GM23338 (cell line): ENCODE data around the gene ARHGDIA. TPM values are rescaled to one million over a fixed set of nuclear protein-coding genes. Genes with fewer than 3 reads are reported as not detected.

Source experiments
- ATAC-seq: fragments of 200-7000 bp; cut with Tn5 transposase; 3 replicates; pipeline ENCODE4 v1.9.1; 2020
- DNase-seq: peaks from one replicate; pipeline ENCODE4 v3.0.0-alpha.2; 2015; ENCODE audit warnings: low spot score
- H2AFZ ChIP-seq: fragments of 200-600 bp; sonication (generic); 2 replicates; pipeline ENCODE4 v1.8.0; 2016; ENCODE audit warnings: antibody characterized with exemption, mild to moderate bottlenecking, moderate library complexity
- H3F3A ChIP-seq: fragments of 200-600 bp; sonication (generic); replicated peaks from 2 replicates; pipeline ENCODE4 v1.8.0; 2017; ENCODE audit warnings: antibody characterized with exemption, mixed run types, low read depth
- H3K27ac ChIP-seq: fragments of 200-600 bp; sonication (generic); 2 replicates; pipeline ENCODE4 v1.6.1; 2016; ENCODE audit warnings: low read depth
- H3K27me3 ChIP-seq: fragments of 200-600 bp; sonication (generic); 2 replicates; pipeline ENCODE4 v1.8.0; 2016; ENCODE audit warnings: mild to moderate bottlenecking, mixed run types, moderate library complexity; ENCODE audit not compliant: insufficient read depth
- H3K36me3 ChIP-seq: fragments of 200-600 bp; sonication (generic); 2 replicates; pipeline ENCODE4 v1.8.0; 2016; ENCODE audit warnings: mild to moderate bottlenecking; ENCODE audit not compliant: insufficient read depth
- H3K4me1 ChIP-seq: fragments of 200-600 bp; sonication (generic); 2 replicates; pipeline ENCODE4 v1.8.0; 2016; ENCODE audit warnings: mild to moderate bottlenecking, moderate library complexity; ENCODE audit not compliant: insufficient read depth
- H3K4me2 ChIP-seq: fragments of 200-600 bp; sonication (generic); 2 replicates; pipeline ENCODE4 v1.7.1; 2017; ENCODE audit warnings: mixed run types
- H3K4me3 ChIP-seq: fragments of 200-600 bp; sonication (generic); 2 replicates; pipeline ENCODE4 v1.6.1; 2016; ENCODE audit warnings: mixed run types
- H3K79me2 ChIP-seq: fragments of 200-600 bp; sonication (generic); replicated peaks from 2 replicates; pipeline ENCODE4 v1.8.0; 2017; ENCODE audit warnings: mild to moderate bottlenecking; ENCODE audit not compliant: insufficient read depth
- H3K9me2 ChIP-seq: fragments of 200-600 bp; sonication (generic); 2 replicates; pipeline ENCODE4 v1.8.0; 2017; ENCODE audit not compliant: insufficient read depth
- H4K20me1 ChIP-seq: fragments of 200-600 bp; sonication (generic); replicated peaks from 2 replicates; pipeline ENCODE4 v1.8.0; 2017; ENCODE audit warnings: mild to moderate bottlenecking; ENCODE audit not compliant: insufficient read depth
- H3K27ac Mint-ChIP-seq: 2 replicates; pipeline ENCODE4 v1.8.0; 2020; ENCODE audit warnings: inconsistent platforms, mild to moderate bottlenecking, moderate library complexity, mixed read lengths
- H3K27me3 Mint-ChIP-seq: 3 replicates; pipeline ENCODE4 v1.8.0; 2022; ENCODE audit warnings: low read depth, mild to moderate bottlenecking, moderate library complexity, mixed read lengths, inconsistent platforms; ENCODE audit not compliant: insufficient read depth, poor library complexity
- H3K36me3 Mint-ChIP-seq: 3 replicates; pipeline ENCODE4 v1.8.0; 2021; ENCODE audit warnings: low read depth, mild to moderate bottlenecking, inconsistent platforms, moderate library complexity, mixed read lengths
- H3K4me1 Mint-ChIP-seq: 3 replicates; pipeline ENCODE4 v1.8.0; 2020; ENCODE audit warnings: mild to moderate bottlenecking, inconsistent platforms, mixed read lengths
- H3K4me3 Mint-ChIP-seq: 3 replicates; pipeline ENCODE4 v1.8.0; 2021; ENCODE audit warnings: moderate library complexity, mild to moderate bottlenecking, inconsistent platforms, mixed read lengths
- H3K9me3 Mint-ChIP-seq: 3 replicates; pipeline ENCODE4 v1.8.0; 2020; ENCODE audit warnings: moderate library complexity, mild to moderate bottlenecking, inconsistent platforms, mixed read lengths
- CREB1 ChIP-seq: fragments of 250-450 bp; sonication (Bioruptor Pico); IDR thresholded peaks from 2 replicates; pipeline ENCODE4 v1.5.0; 2020; ENCODE audit warnings: low read depth, mild to moderate bottlenecking, moderate library complexity
- CTCF ChIP-seq, 2 experiments: fragments of 200-600 bp in 1 of 2; sonication (generic) in 1 of 2; conservative IDR thresholded peaks; 2 replicates each; pipeline versions ENCODE4 v1.5.1 to v1.6.1; 2016 to 2017; ENCODE audit warnings: antibody characterized with exemption in 2 of 2, low read depth in 2 of 2, mild to moderate bottlenecking in 2 of 2, moderate library complexity in 1 of 2
- ETS1 ChIP-seq: IDR thresholded peaks from 2 replicates; pipeline ENCODE4 v1.6.1; 2016; ENCODE audit warnings: antibody characterized with exemption
- EZH2 ChIP-seq: fragments of 200-600 bp; sonication (generic); IDR thresholded peaks from one replicate; pipeline ENCODE4 v1.8.0; 2017; ENCODE audit warnings: antibody characterized with exemption, mild to moderate bottlenecking, low read depth; ENCODE audit not compliant: unreplicated experiment
- EZH2phosphoT487 ChIP-seq: fragments of 200-600 bp; sonication (generic); IDR thresholded peaks from one replicate; pipeline ENCODE4 v1.8.1; 2018; ENCODE audit warnings: antibody characterized with exemption; ENCODE audit not compliant: unreplicated experiment
- NANOG ChIP-seq: IDR thresholded peaks from 2 replicates; pipeline ENCODE4 v1.6.1; 2016; ENCODE audit warnings: antibody characterized with exemption, borderline replicate concordance
- ZNF114 ChIP-seq: fragments of 250-450 bp; sonication (Bioruptor Pico); IDR thresholded peaks from 2 replicates; pipeline ENCODE4 v1.5.0; 2020; ENCODE audit warnings: mild to moderate bottlenecking, moderate library complexity
- ZNF331 ChIP-seq: fragments of 250-450 bp; sonication (Bioruptor Pico); IDR thresholded peaks from 2 replicates; pipeline ENCODE4 v1.5.0; 2020; ENCODE audit warnings: low read depth, mild to moderate bottlenecking, moderate library complexity
- ZNF462 ChIP-seq: fragments of 250-450 bp; sonication (Bioruptor Pico); IDR thresholded peaks from 2 replicates; pipeline ENCODE4 v1.5.0; 2020; ENCODE audit warnings: mild to moderate bottlenecking, moderate library complexity
- polyA plus RNA-seq: library from polyadenylated mRNA; unstranded; fragments of >200 nt; fragmentation: Nextera tagmentation; extraction: Ambion mirVana; gene quantifications from 2 replicates; pipeline ENCODE4 v1.2.1, GENCODE V29; 2016
- total RNA-seq: library from RNA; depleted of rRNA; stranded (reverse); fragments of >200 nt; shearing (Covaris generic); gene quantifications from 2 replicates; pipeline ENCODE4 v1.2.3, GENCODE V29; 2014

ARHGDIA gene
- total and polyA plus RNA-seq, 2 experiments from 2014 or later, result 125 to 140 TPM

- H3K36me3 ChIP-seq, result peaks cover 7% of the 10 kb centered on the region; the same call in 1 of the 2 replicates
Observed at GRCh38 chr17:81845361-81845760, 25.8 kb downstream of the ARHGDIA start.

GRCh38 chr17:81844887-81845286 lies 26.2 kb downstream of the ARHGDIA start:
- Histone ChIP-seq H3F3A (peaks cover 8% of the 10 kb centered on the region; the same call in 1 of the 2 replicates), H3K27me3 (no peaks in the 10 kb centered on the region), H4K20me1 (peaks cover 6% of the 10 kb centered on the region; the same call in 1 of the 2 replicates), H3K9me2 (no peaks in the 10 kb centered on the region), H2AFZ (no peak overlapping the region), H3K4me2 (no peak overlapping the region), H3K79me2 (no peaks in the 10 kb centered on the region), H3K36me3 (peaks cover 7% of the 10 kb centered on the region; the same call in 1 of the 2 replicates), H3K4me1 (no peaks in the 10 kb centered on the region), H3K4me3 (no peak overlapping the region), H3K27ac (no peak overlapping the region)
- peaks cover 34% of the 10 kb centered on the region for H3K36me3 Mint-ChIP-seq
- no peaks in the 10 kb centered on the region; the same call in 2 of the 3 replicates for H3K4me1 Mint-ChIP-seq
- DNase-seq (no peak), ATAC-seq (no peak)
- H3K4me3 Mint-ChIP-seq, result no peak overlapping the region
- peaks cover 2% of the 10 kb centered on the region for H3K27me3 Mint-ChIP-seq
- H3K9me3 Mint-ChIP-seq, result no peaks in the 10 kb centered on the region
- no peak overlapping the region for H3K27ac Mint-ChIP-seq
- TF ChIP-seq CTCF (conservative IDR thresholded peaks at IDR 0.05; ENCODE audit: low read depth in 2 of 2) (no peak), EZH2 (no peak), ZNF462 (CRISPR knock-in tag) (no peak), ZNF331 (CRISPR knock-in tag) (no peak), ETS1 (no peak), NANOG (no peak), EZH2phosphoT487 (no peak), CREB1 (CRISPR knock-in tag) (no peak), ZNF114 (no peak)

More at GRCh38 chr17:81845361-81845760, 25.8 kb downstream of the ARHGDIA start:
- DNase-seq, result no peak
- no peak overlapping the region for H3K27ac Mint-ChIP-seq
- H3K36me3 Mint-ChIP-seq, result peaks cover 34% of the 10 kb centered on the region
- Histone ChIP-seq H3K4me3 (no peak overlapping the region), H3K27me3 (no peaks in the 10 kb centered on the region), H4K20me1 (peaks cover 6% of the 10 kb centered on the region; the same call in 1 of the 2 replicates), H3F3A (peaks cover 8% of the 10 kb centered on the region; the same call in 1 of the 2 replicates), H3K9me2 (no peaks in the 10 kb centered on the region), H2AFZ (no peak overlapping the region), H3K4me1 (no peaks in the 10 kb centered on the region), H3K4me2 (no peak overlapping the region), H3K27ac (no peak overlapping the region), H3K79me2 (no peaks in the 10 kb centered on the region)
- H3K27me3 Mint-ChIP-seq, result peaks cover 2% of the 10 kb centered on the region
- no peaks in the 10 kb centered on the region for H3K9me3 Mint-ChIP-seq
- H3K4me1 Mint-ChIP-seq, result no peaks in the 10 kb centered on the region; the same call in 2 of the 3 replicates
- no peak for ATAC-seq
- no peak overlapping the region for H3K4me3 Mint-ChIP-seq
- TF ChIP-seq CREB1 (CRISPR knock-in tag) (no peak), ETS1 (no peak), EZH2 (no peak)
